Kidney epithelial cell (primary cell): ENCODE results near the gene WBP4. TPM values are rescaled to one million over a fixed set of nuclear protein-coding genes. Genes with fewer than 3 reads are reported as not detected.
"Not testable (repeated sequence)": the region's sequence is repeated elsewhere in the genome, so short reads cannot be mapped to it uniquely, and the experiment has no call there.

Experiments used
- DNase-seq: peaks from one replicate; pipeline ENCODE4 v3.0.0-alpha.2; 2010; ENCODE audit warnings: low read depth
- H3K27me3 ChIP-seq: 2 replicates; pipeline ENCODE4 v1.6.0; 2011; ENCODE audit warnings: low read length; ENCODE audit not compliant: control insufficient read depth, insufficient read depth
- H3K36me3 ChIP-seq: 2 replicates; pipeline ENCODE4 v1.5.1; 2011; ENCODE audit warnings: low read length; ENCODE audit not compliant: control insufficient read depth, insufficient read depth
- H3K4me3 ChIP-seq: 2 replicates; pipeline ENCODE4 v1.5.1; 2011; ENCODE audit warnings: low read depth, mild to moderate bottlenecking, control low read depth, low read length
- total RNA-seq: library from RNA; depleted of rRNA; stranded (reverse); fragments of >200 nt; gene quantifications from 2 replicates; pipeline ENCODE4 v1.2.3, GENCODE V29; 2015
- TF ChIP-seq, protein P1 (sequence below): IDR thresholded peaks from 2 replicates; pipeline ENCODE4 v1.5.1; 2011; ENCODE audit warnings: mild to moderate bottlenecking, moderate library complexity, low read length, control low read depth, inconsistent platforms; ENCODE audit not compliant: insufficient read depth, poor library complexity, severe bottlenecking

WBP4 gene
- total RNA-seq, 1 donor from 2014 or later = 13.8 TPM

DNA sequence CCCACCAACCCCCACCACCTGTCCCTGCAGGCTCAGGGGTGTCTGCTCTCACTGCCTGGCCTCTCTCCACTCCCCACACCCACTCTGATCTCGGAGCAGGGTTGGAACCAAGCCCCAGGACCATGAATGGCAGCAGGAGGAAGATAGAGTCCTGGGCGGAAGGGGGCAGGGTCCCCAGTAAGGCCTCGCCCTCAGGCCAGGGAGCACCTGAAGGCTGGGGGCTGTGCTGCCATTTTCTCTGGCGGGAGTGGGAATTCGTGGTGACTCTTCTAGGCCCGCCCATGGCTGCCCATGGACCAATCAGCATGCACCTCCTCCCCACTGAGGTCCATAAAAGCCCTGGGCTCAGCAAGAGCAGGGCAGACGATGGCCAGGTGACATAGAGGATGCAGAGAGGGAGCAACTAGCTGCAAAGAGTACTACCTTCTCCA lies 46.3 kb downstream of the WBP4 start:
- Histone ChIP-seq H3K36me3 (no peaks in the 10 kb centered on the region), H3K27me3 (no peaks in the 10 kb centered on the region), H3K4me3 (no peak overlapping the region)
- no peak for DNase-seq
- TF ChIP-seq, protein P1, sequence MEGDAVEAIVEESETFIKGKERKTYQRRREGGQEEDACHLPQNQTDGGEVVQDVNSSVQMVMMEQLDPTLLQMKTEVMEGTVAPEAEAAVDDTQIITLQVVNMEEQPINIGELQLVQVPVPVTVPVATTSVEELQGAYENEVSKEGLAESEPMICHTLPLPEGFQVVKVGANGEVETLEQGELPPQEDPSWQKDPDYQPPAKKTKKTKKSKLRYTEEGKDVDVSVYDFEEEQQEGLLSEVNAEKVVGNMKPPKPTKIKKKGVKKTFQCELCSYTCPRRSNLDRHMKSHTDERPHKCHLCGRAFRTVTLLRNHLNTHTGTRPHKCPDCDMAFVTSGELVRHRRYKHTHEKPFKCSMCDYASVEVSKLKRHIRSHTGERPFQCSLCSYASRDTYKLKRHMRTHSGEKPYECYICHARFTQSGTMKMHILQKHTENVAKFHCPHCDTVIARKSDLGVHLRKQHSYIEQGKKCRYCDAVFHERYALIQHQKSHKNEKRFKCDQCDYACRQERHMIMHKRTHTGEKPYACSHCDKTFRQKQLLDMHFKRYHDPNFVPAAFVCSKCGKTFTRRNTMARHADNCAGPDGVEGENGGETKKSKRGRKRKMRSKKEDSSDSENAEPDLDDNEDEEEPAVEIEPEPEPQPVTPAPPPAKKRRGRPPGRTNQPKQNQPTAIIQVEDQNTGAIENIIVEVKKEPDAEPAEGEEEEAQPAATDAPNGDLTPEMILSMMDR = no peak

GRCh38 chr13:41111454-41111853 lies 50.1 kb downstream of the WBP4 start:
- DNase-seq = no peak

GRCh38 chr13:41117869-41118268 lies 56.6 kb downstream of the WBP4 start:
- Histone ChIP-seq H3K36me3 (no peaks in the 10 kb centered on the region), H3K27me3 (no peaks in the 10 kb centered on the region), H3K4me3 (no peak overlapping the region)
- TF ChIP-seq, protein P1 = no peak
- no peak for DNase-seq

More at GRCh38 chr13:41111454-41111853, 50.1 kb downstream of the WBP4 start:
- Histone ChIP-seq H3K27me3 (no peaks in the 10 kb centered on the region), H3K4me3 (no peak overlapping the region), H3K36me3 (no peaks in the 10 kb centered on the region)
- TF ChIP-seq, protein P1 = no peak

GRCh38 chr13:41122838-41123237 lies 61.5 kb downstream of the WBP4 start:
- TF ChIP-seq, protein P1 = no peak
- no peak for DNase-seq
- no peaks in the 10 kb centered on the region for H3K27me3 ChIP-seq
- H3K4me3 ChIP-seq = no peak overlapping the region
- no peaks in the 10 kb centered on the region for H3K36me3 ChIP-seq

DNA sequence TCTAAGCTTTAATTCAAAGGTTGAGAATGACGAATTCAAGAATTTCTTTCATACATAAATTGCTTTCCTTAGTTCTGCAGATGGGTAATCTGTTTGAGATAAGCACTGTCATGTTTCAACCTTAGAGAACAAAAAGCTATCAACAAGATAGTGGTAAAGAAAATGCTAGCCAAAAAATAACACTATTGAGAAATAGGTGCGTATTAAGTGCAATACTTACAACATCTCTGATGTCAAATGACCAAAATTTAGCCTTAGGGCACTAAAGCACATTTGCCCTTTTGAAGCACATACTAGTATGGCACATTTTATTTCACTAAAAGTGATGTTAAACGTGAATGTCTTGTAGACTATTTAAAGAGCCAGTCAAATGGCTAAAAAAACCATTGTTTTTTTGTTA lies 66.4 kb downstream of the WBP4 start:
- H3K4me3 ChIP-seq = no peak overlapping the region
- no peak for DNase-seq
- H3K27me3 ChIP-seq = no peaks in the 10 kb centered on the region
- TF ChIP-seq, protein P1 = no peak
- H3K36me3 ChIP-seq = no peaks in the 10 kb centered on the region

- TF ChIP-seq, protein P1 = no peak
- H3K36me3 ChIP-seq = no peaks in the 10 kb centered on the region
- H3K27me3 ChIP-seq = no peaks in the 10 kb centered on the region
- H3K4me3 ChIP-seq = no peak overlapping the region
- no peak for DNase-seq
Measured at GRCh38 chr13:41130356-41130755, 69.0 kb downstream of the WBP4 start.

DNA sequence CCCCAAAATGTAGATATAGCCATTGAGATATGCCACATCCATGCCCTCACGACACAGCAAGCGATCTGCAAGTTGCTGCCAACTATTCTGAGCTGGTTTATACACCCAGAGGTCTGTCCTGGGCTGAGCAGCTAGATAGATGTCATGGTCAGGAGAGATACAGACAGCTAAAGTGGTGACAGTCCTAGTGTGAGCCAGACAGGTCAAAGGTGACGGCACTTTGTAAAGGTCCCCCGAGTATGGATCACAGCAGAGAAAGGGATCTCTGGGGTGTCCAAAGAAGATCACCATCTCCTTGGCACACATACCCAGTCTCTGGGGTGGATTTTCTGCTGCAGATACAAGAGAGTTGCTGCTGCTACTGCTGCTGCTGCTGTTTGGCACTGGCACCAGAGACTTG lies 69.9 kb downstream of the WBP4 start:
- H3K4me3 ChIP-seq, H3K27me3 ChIP-seq, DNase-seq, H3K36me3 ChIP-seq: not testable (repeated sequence)

DNA sequence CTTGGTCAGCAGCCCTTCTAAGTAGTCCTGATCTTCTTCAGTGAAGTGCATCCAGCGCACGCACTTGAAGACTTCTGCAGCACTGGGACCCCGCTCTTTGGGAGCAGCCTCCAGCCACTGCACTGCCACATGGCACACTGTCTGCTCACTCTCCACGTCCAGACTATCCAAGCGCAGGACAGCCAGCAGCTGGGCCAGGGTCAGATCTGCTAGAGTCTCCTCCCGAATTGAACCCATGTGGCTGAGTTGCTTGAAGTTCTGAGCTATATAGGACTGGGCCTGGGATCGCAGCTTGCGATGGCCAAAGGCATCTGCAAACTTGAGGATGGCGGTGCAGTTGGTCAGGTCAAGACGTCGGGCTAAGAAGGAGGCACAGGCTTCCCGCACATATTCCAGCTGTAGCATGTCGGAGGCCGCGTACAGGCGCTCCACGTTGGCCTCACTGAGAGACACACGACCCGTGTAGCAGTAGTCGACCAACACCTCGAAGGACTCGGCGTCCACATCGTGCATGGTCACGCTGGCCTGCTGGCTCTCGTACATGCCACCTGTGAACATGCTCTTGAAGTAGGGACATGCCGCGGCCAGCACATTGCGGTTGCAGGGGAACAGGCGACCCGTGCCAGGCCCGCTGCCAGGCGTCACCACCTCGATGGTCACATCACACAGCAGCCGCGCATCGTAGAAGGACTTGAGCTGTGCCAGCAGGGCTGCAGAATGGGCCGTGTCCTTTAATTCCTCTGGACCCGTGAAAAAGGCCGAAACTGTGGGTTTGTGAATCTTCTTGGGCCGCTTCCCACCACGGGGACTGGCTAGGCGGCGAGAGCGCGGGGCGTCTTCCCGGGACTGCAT lies 70.6 kb downstream of the WBP4 start:
- H3K27me3 ChIP-seq, H3K36me3 ChIP-seq, DNase-seq: not testable (repeated sequence)
- H3K4me3 ChIP-seq = peak overlapping the region; percentile 50
